ENCODE data around the gene ZNF232.
"Not testable (repeated sequence)": the region's sequence is repeated elsewhere in the genome, so short reads cannot be mapped to it uniquely, and the experiment has no call there.

Gene ZNF232

GRCh38 chr17:5111402-5112204 lies at the start of gene ZNF232:
Gene ZNF232, minus strand, starts transcription at chr17:5111878. Its CDS starts 56 bp downstream, at chr17:5111822.
- peak; percentile 76 to 79 for DNase-seq (ENCODE audit: low read depth in 2 of 2, low spot score in 1 of 2)

DNA sequence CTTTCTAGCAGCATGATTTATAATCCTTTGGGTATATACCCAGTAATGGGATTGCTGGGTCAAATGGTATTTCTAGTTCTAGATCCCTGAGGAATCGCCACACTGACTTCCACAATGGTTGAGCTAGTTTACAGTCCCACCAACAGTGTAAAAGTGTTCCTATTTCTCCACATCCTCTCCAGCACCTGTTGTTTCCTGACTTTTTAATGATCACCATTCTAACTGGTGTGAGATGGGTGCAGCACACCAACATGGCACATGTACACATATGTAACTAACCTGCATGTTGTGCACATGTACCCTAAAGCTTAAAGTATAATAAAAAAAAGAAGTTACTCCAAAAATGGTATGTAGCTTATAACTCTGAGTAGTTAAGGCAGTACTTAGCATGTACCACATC lies 49.0 kb upstream of the ZNF232 start:
- not testable (repeated sequence) for DNase-seq (ENCODE audit: low read depth in 2 of 2, low spot score in 1 of 2)

- DNase-seq (ENCODE audit: low read depth in 2 of 2, low spot score in 1 of 2) = not testable (repeated sequence)
Measured at GRCh38 chr17:5146122-5146521, 34.4 kb upstream of the ZNF232 start.

- not testable (repeated sequence) for DNase-seq (ENCODE audit: low read depth in 2 of 2, low spot score in 1 of 2)
Measured at GRCh38 chr17:5142877-5143276, 31.2 kb upstream of the ZNF232 start.

DNA sequence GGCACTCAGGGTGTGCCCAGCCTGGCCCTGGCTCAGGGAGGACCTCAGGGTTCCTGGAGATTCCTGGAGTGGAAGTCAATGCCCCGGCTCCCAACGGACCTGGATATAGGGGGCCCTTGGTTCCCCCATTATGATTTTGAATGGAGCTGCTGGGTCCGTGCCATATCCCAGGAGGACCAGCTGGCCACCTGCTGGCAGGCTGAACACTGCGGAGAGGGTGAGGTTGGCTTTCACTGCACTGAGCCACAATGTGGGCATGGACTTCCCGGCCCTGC lies 27.7 kb upstream of the ZNF232 start:
- DNase-seq (ENCODE audit: low read depth in 2 of 2, low spot score in 1 of 2) = no peak

DNA sequence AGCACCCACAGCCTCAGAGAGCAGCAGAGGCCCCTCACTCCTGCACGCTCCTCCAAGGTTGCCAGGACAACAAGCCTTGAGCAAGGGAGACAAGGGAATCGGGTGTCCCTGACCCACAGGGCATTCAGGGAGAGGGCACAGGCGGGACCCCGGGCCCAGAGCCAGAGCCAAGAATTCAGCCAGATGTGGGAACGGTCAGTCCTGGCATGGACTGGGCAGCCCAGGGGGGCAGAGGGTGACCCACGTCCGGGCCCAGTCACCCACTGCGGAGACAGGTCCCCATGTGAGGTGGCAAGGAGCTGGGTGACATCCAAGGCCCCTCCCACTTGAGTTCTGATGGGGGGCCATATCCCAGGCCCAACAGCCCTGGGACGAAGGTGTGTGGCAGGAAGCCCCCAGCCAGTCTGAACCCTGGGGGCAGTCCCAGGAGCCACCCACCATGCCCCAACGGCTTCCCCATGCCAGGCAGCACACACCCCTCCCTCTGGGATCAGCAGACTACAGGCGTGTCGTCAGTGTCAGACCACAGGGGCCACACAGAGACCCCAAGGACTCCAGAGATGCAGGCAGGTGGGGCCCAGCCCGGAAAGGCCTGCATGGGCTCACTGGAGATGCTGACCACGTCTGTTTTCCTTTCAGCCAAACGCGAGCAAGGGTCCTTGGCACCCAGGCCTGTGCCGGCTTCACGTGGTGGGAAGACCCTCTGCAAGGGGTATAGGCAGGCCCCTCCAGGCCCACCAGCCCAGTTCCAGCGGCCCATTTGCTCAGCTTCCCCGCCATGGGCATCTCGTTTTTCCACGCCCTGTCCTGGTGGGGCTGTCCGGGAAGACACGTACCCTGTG lies 27.2 kb upstream of the ZNF232 start:
- DNase-seq (ENCODE audit: low read depth in 2 of 2, low spot score in 1 of 2) = no peak

DNA sequence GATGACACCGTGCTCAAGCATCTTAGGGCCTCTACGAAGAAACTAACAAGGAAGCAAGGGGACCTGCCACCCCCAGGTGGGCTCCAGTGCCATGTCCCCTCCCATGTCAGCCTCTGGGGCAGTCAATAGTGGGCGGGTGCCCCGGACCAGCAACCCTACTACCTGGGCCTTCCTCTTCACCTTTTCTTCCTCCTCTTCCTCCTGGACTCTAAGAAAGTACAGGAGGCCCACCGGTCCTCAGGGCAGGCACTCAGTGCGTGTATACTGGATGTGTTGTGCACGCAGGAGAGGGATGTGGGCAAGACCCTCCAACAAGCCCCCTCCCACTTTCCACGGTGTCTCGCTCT lies 26.5 kb upstream of the ZNF232 start:
- DNase-seq (ENCODE audit: low read depth in 2 of 2, low spot score in 1 of 2) = not testable (repeated sequence)

GRCh38 chr17:5137511-5138197 lies 26.0 kb upstream of the ZNF232 start:
- DNase-seq (ENCODE audit: low read depth in 2 of 2, low spot score in 1 of 2) = not testable (repeated sequence)

GRCh38 chr17:5136580-5137412 lies 25.1 kb upstream of the ZNF232 start:
- DNase-seq (ENCODE audit: low read depth in 2 of 2, low spot score in 1 of 2) = not testable (repeated sequence)

DNA sequence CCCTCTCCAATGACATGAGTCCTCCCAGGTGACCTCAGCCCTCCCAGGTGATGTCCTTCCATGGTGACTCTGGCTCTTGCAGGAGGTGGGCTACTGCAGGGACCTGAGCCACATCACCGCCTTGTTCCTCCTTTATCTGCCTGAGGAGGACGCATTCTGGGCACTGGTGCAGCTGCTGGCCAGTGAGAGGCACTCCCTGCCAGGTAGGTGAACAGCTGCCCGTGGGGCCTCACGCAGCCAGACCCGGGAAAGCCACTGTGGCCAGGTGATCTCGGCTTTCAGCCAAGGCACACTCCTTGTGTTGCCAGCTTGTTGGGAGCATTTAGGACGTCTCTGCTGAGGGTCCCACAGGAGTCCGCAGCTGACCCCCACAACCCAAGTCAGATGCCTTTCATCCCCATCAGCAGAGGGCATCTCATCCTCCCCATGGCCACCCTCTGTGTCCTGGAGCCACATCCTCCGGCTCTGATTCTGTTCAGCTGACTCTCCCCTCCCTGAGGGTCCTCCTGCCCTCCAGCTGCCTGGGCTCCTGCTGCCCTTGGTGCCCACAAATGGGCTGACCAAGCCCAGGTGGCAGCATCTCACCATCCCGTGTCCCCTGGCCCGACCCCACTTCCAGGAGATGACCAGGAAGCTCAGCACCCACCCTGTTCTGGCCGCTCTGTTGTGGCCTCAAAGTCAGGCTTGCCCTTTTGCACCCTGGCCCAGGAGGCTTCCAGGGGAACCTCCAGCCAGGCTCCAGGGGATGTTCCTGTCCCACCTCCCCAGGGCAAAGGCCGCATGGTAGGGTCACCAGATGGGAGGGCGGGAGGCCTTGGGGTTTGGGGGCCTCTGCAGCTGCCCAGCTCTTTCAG lies 24.3 kb upstream of the ZNF232 start:
- DNase-seq (ENCODE audit: low read depth in 2 of 2, low spot score in 1 of 2) = no peak

DNA sequence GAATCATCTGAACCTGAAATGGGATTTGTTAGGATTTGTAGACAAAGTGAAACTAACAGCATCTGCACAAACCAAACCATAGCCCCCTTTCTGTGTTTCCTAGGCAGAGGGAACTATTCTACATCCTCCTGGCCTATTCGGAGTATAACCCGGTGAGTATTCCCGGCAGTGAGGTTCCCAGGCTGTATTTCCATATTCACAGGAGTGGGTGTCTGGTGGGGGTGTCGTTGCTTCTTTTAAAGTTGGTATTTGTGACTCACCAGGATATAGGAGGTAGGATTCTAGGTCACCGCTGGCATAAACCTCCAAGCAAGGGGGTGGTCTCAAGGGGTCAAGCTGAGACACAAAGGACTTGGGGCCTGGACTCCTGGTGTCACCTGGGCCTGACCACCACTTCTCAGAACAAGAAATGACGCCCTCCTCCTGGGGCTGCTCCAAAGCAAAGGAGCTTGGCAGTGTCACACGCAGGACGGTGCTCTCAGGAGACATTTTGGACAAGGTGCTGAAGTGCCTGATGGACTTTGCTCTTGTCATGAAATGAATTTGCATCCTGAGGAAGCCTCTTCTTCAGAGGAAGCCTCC lies 23.5 kb upstream of the ZNF232 start:
- DNase-seq (ENCODE audit: low read depth in 2 of 2, low spot score in 1 of 2) = not testable (repeated sequence)

- not testable (repeated sequence) for DNase-seq (ENCODE audit: low read depth in 2 of 2, low spot score in 1 of 2)
Measured at GRCh38 chr17:5134571-5134970, 22.9 kb upstream of the ZNF232 start.

DNA sequence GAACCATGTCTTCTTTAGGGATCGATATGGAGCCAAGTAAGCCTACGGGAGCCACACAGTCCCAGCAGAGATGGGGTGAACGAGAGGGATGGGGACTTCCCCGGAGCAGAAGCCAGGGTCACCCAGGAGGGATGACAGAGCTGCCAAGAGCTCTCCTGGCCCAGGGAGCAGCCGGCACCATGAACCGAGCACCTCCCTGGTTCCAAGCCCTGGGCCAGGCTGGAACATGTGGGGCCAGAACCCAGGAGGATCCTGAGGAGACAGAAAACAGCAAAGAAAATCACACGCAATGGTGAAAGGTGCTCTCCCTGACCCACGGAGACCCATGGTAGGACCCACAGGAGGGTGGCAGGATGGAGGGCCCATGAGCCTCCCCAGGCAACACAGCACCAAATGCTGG lies 22.3 kb upstream of the ZNF232 start:
- DNase-seq (ENCODE audit: low read depth in 2 of 2, low spot score in 1 of 2) = not testable (repeated sequence)

DNA sequence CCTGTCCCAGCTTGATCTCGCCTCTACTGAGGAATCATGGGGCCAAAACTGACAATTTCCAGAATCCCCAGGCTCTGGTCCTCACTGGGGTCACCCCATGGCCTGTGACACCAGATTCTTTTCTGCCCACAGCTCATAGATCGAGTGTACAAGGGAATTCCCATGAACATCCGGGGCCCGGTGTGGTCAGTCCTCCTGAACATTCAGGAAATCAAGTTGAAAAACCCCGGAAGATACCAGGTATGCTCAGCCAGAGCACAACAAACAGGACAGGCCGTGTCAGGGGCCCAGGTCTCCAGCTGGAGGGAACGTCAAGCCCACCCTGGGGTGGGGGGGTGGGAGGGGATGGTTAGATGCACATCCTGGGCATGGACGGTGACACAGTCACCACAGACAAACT lies 21.6 kb upstream of the ZNF232 start:
- DNase-seq (ENCODE audit: low read depth in 2 of 2, low spot score in 1 of 2) = no peak

- not testable (repeated sequence) for DNase-seq (ENCODE audit: low read depth in 2 of 2, low spot score in 1 of 2)
Measured at GRCh38 chr17:5132503-5133225, 21.0 kb upstream of the ZNF232 start.

DNA sequence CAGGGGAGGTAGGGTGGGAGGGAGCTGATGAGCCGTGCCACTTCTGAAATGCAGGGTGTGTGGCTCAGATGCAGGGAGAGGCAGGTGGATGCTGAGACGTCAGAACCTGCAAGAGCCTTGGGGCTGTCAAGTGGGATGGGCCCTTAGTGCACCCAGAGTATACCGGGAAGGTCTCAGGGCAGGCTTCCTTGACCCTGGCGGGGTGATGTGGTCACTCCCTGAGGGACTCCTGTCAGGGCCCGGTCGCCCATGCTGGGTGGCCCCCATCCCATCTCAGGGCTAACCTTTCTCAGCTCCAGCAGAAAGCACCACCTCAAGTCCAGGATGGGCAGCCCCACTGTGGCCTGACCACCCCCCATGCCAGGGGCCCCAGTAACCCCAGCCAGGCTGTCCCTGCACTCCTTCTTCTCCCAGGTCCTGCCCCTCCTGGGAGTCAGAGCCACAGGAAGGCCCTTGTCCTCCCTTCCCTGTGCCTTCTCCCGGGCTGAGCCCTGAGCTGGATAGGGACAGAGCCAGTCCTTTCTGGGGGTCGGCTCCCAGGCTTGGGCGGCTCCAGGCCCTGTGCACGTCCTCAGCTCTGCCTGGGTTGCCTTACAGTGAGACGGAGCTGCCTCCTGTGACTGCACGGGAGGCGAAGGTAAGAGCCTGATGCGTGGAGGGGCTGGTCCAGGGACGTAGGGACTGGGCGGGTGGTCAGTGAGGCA lies 20.3 kb upstream of the ZNF232 start:
- not testable (repeated sequence) for DNase-seq (ENCODE audit: low read depth in 2 of 2, low spot score in 1 of 2)

DNA sequence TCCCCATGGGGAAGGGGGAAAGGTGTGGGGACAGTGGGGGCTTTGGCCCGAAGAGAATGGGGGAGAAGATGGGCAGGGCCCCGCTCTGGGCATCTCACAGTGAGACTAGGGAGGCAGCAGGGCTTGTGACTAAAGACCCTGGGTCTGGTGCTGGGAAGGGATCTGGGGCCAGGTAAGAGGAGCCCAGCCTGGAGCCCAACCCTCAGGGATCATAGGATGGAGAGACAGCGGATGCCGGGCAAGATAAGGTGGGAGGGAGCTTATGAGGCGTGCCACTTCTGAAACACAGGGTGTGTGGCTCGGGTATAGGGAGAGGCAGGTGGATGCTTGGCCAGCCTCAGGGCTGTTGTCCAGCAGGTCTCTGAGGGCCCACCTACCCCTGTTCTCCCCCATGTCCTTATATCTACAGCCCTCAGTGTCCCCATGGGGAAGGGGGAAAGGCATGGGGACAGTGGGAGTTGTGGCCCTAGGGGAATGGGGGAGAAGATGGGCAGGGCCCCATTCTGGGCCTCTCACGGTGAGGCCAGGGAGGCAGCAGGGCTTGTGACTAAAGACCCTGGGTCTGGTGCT lies 19.6 kb upstream of the ZNF232 start:
- DNase-seq (ENCODE audit: low read depth in 2 of 2, low spot score in 1 of 2) = no peak

DNA sequence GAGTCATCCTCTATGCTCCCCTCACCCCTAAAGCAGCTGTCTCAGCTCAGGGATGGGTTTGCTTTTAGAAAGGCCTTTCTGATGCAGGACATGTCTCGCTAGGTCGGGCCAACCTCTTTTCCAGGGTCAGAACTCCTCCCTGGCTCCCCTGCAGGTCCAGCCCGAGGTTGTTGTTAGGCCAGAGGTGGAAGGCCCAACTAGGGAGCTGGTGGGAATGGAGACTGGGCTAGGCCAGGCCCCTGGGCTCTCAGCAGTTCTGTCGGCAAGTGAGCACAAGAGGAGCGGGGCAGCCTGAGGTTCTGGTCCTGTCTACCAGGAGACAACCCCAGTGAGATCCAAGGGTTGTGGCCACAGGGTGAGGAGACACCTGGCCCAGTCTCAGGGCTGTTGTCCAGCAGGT lies 19.0 kb upstream of the ZNF232 start:
- not testable (repeated sequence) for DNase-seq (ENCODE audit: low read depth in 2 of 2, low spot score in 1 of 2)

Data from stimulated activated CD8-positive, alpha-beta memory T cell treated with anti-CD3 and anti-CD28 coated beads, Interleukin-4, amount 100 ng/mL, for 1 hour (primary cell).